SU-DHL-6 (cell line): ENCODE data around the gene EGFL7.

Experiments used
- EZH2phosphoT487 ChIP-seq: fragments of 200-600 bp; sonication (generic), shearing (Covaris generic); conservative IDR thresholded peaks from 2 replicates; pipeline ENCODE4 v1.6.1; 2018; ENCODE audit warnings: mild to moderate bottlenecking, antibody characterized with exemption, low read length, moderate library complexity, mixed read lengths
- TF ChIP-seq, protein P1 (sequence below): fragments of 200-600 bp; sonication (generic); IDR thresholded peaks from one replicate; pipeline ENCODE4 v1.5.1; 2017; ENCODE audit warnings: antibody characterized with exemption, mild to moderate bottlenecking, low read length, moderate library complexity; ENCODE audit not compliant: insufficient read depth, poor library complexity, severe bottlenecking

DNA sequence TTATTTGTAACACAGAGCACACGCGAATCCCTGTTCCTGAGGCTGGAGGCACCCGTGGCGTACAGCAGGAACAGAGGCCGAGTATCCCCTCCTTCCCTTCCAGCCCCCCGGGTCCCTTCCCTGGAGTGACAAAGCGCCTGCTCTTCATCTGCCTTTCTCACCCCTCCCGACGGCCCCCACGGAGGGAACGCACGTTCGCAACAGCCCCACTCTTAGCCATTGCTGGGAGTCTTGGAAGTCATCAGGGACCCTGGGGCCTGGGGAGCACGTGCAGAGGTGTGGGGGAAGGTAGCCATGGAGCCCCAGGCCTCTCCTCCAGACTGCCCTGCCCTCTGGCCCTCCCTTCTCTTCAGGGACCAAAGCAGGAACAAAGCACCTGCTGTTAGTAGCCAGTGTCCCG is 22.1 kb downstream of the EGFL7 start:
- TF ChIP-seq, protein P1, sequence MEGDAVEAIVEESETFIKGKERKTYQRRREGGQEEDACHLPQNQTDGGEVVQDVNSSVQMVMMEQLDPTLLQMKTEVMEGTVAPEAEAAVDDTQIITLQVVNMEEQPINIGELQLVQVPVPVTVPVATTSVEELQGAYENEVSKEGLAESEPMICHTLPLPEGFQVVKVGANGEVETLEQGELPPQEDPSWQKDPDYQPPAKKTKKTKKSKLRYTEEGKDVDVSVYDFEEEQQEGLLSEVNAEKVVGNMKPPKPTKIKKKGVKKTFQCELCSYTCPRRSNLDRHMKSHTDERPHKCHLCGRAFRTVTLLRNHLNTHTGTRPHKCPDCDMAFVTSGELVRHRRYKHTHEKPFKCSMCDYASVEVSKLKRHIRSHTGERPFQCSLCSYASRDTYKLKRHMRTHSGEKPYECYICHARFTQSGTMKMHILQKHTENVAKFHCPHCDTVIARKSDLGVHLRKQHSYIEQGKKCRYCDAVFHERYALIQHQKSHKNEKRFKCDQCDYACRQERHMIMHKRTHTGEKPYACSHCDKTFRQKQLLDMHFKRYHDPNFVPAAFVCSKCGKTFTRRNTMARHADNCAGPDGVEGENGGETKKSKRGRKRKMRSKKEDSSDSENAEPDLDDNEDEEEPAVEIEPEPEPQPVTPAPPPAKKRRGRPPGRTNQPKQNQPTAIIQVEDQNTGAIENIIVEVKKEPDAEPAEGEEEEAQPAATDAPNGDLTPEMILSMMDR: no peak
- no peak for TF ChIP-seq EZH2phosphoT487
